ENCODE data around the gene NOP53.

The NOP53 gene

GRCh38 chr19:47701717-47702552 is 43.4 kb upstream of the NOP53 start:
- DNase-seq = no peak
- Histone ChIP-seq H3K4ac (ENCODE audit: low read depth in 1 of 2, low read length in 2 of 2) (no peak overlapping the region), H3K4me3 (ENCODE audit: insufficient read depth in 1 of 2, low read depth in 1 of 2, low read length in 2 of 2) (no peak overlapping the region), H2AK5ac (ENCODE audit: low read length, severe bottlenecking) (no peak overlapping the region), H3K79me1 (replicated peaks; ENCODE audit: low read length, poor library complexity, severe bottlenecking) (peaks cover 13% of the 10 kb centered on the region), H4K91ac (ENCODE audit: low read length) (peak overlapping the region; percentile 9), H3K4me1 (ENCODE audit: control insufficient read depth, insufficient read depth, low read depth, low read length) (peaks cover 3% of the 10 kb centered on the region), H2BK15ac (ENCODE audit: low read depth, poor library complexity, severe bottlenecking) (no peak overlapping the region), H2BK12ac (ENCODE audit: low read length in 2 of 2) (no peak overlapping the region), H2BK5ac (ENCODE audit: low read depth, low read length, poor library complexity, severe bottlenecking) (no peak overlapping the region), H3K9me3 (ENCODE audit: control insufficient read depth, low read length) (no peaks in the 10 kb centered on the region), H3K23ac (ENCODE audit: low read length in 2 of 2) (no peak overlapping the region), H3K4me2 (ENCODE audit: low read length, poor library complexity, severe bottlenecking) (no peak overlapping the region), H3K14ac (ENCODE audit: low read length in 2 of 2) (no peak overlapping the region), H2BK120ac (ENCODE audit: low read depth, low read length) (no peak overlapping the region), H3K27ac (ENCODE audit: low read length, poor library complexity, severe bottlenecking) (no peak overlapping the region), H2AFZ (ENCODE audit: low read depth, low read length) (no peak overlapping the region), H3K9ac (ENCODE audit: low read length) (no peak overlapping the region), H3K36me3 (ENCODE audit: control insufficient read depth in 1 of 2, insufficient read depth in 2 of 2, low read depth in 1 of 2, low read length in 2 of 2) (peaks cover 43 to 54% of the 10 kb centered on the region in 2 experiments), H4K8ac (ENCODE audit: low read length) (no peak overlapping the region), H3K27me3 (ENCODE audit: control insufficient read depth in 1 of 2, insufficient read depth in 1 of 2, low read length in 2 of 2) (no peaks in the 10 kb centered on the region), H3K18ac (ENCODE audit: low read depth in 1 of 2, low read length in 2 of 2) (no peak overlapping the region)
- WGBS = 97% methylated on average over 86 of the region's 91 CpGs

GRCh38 chr19:47702671-47703070 is 42.7 kb upstream of the NOP53 start:
- peaks cover 13% of the 10 kb centered on the region for H3K79me1 ChIP-seq (replicated peaks; ENCODE audit: low read length, poor library complexity, severe bottlenecking)

GRCh38 chr19:47703301-47703700 is 42.0 kb upstream of the NOP53 start:
- Histone ChIP-seq H3K4me2 (ENCODE audit: low read length, poor library complexity, severe bottlenecking) (no peak overlapping the region), H3K14ac (ENCODE audit: low read length in 2 of 2) (no peak overlapping the region), H3K4ac (ENCODE audit: low read depth in 1 of 2, low read length in 2 of 2) (no peak overlapping the region), H2AFZ (ENCODE audit: low read depth, low read length) (no peak overlapping the region), H3K27me3 (ENCODE audit: control insufficient read depth in 1 of 2, insufficient read depth in 1 of 2, low read length in 2 of 2) (no peaks in the 10 kb centered on the region), H2BK12ac (ENCODE audit: low read length in 2 of 2) (peak overlapping the region in 1 of 2 experiments; percentile 25), H3K79me1 (replicated peaks; ENCODE audit: low read length, poor library complexity, severe bottlenecking) (peaks cover 13% of the 10 kb centered on the region), H3K4me3 (ENCODE audit: insufficient read depth in 1 of 2, low read depth in 1 of 2, low read length in 2 of 2) (no peak overlapping the region), H4K8ac (ENCODE audit: low read length) (no peak overlapping the region), H2BK15ac (ENCODE audit: low read depth, poor library complexity, severe bottlenecking) (no peak overlapping the region), H2AK5ac (ENCODE audit: low read length, severe bottlenecking) (no peak overlapping the region), H3K4me1 (ENCODE audit: control insufficient read depth, insufficient read depth, low read depth, low read length) (no peaks in the 10 kb centered on the region), H2BK120ac (ENCODE audit: low read depth, low read length) (no peak overlapping the region), H3K9me3 (ENCODE audit: control insufficient read depth, low read length) (no peaks in the 10 kb centered on the region), H3K18ac (ENCODE audit: low read depth in 1 of 2, low read length in 2 of 2) (no peak overlapping the region), H3K23ac (ENCODE audit: low read length in 2 of 2) (no peak overlapping the region), H3K27ac (ENCODE audit: low read length, poor library complexity, severe bottlenecking) (no peak overlapping the region), H4K91ac (ENCODE audit: low read length) (no peak overlapping the region), H3K9ac (ENCODE audit: low read length) (no peak overlapping the region), H2BK5ac (ENCODE audit: low read depth, low read length, poor library complexity, severe bottlenecking) (no peak overlapping the region), H3K36me3 (ENCODE audit: control insufficient read depth in 1 of 2, insufficient read depth in 2 of 2, low read depth in 1 of 2, low read length in 2 of 2) (peaks cover 42 to 47% of the 10 kb centered on the region in 2 experiments)
- 98% methylated on average over 5 of the region's 5 CpGs for WGBS
- DNase-seq = no peak

More at GRCh38 chr19:47702671-47703070, 42.7 kb upstream of the NOP53 start:
- Histone ChIP-seq H3K4me1 (ENCODE audit: control insufficient read depth, insufficient read depth, low read depth, low read length) (peaks cover 3% of the 10 kb centered on the region), H3K14ac (ENCODE audit: low read length in 2 of 2) (no peak overlapping the region), H2AK5ac (ENCODE audit: low read length, severe bottlenecking) (no peak overlapping the region), H3K9ac (ENCODE audit: low read length) (no peak overlapping the region), H3K9me3 (ENCODE audit: control insufficient read depth, low read length) (no peaks in the 10 kb centered on the region), H3K4me3 (ENCODE audit: insufficient read depth in 1 of 2, low read depth in 1 of 2, low read length in 2 of 2) (no peak overlapping the region), H3K36me3 (ENCODE audit: control insufficient read depth in 1 of 2, insufficient read depth in 2 of 2, low read depth in 1 of 2, low read length in 2 of 2) (peaks cover 43 to 52% of the 10 kb centered on the region in 2 experiments), H3K23ac (ENCODE audit: low read length in 2 of 2) (no peak overlapping the region), H3K4ac (ENCODE audit: low read depth in 1 of 2, low read length in 2 of 2) (no peak overlapping the region), H2AFZ (ENCODE audit: low read depth, low read length) (no peak overlapping the region), H3K27ac (ENCODE audit: low read length, poor library complexity, severe bottlenecking) (no peak overlapping the region), H2BK5ac (ENCODE audit: low read depth, low read length, poor library complexity, severe bottlenecking) (no peak overlapping the region), H2BK15ac (ENCODE audit: low read depth, poor library complexity, severe bottlenecking) (no peak overlapping the region), H4K8ac (ENCODE audit: low read length) (no peak overlapping the region), H2BK12ac (ENCODE audit: low read length in 2 of 2) (no peak overlapping the region), H3K18ac (ENCODE audit: low read depth in 1 of 2, low read length in 2 of 2) (no peak overlapping the region), H3K4me2 (ENCODE audit: low read length, poor library complexity, severe bottlenecking) (no peak overlapping the region), H3K27me3 (ENCODE audit: control insufficient read depth in 1 of 2, insufficient read depth in 1 of 2, low read length in 2 of 2) (no peaks in the 10 kb centered on the region), H4K91ac (ENCODE audit: low read length) (no peak overlapping the region), H2BK120ac (ENCODE audit: low read depth, low read length) (no peak overlapping the region)
- DNase-seq = no peak
- 96% methylated on average over 9 of the region's 18 CpGs for WGBS

GRCh38 chr19:47704024-47704423 is 41.3 kb upstream of the NOP53 start:
- no peak overlapping the region for H3K18ac ChIP-seq (ENCODE audit: low read depth in 1 of 2, low read length in 2 of 2)
- H3K27me3 ChIP-seq (ENCODE audit: control insufficient read depth in 1 of 2, insufficient read depth in 1 of 2, low read length in 2 of 2) = no peaks in the 10 kb centered on the region
- no peak overlapping the region for H2AK5ac ChIP-seq (ENCODE audit: low read length, severe bottlenecking)
- H3K27ac ChIP-seq (ENCODE audit: low read length, poor library complexity, severe bottlenecking) = no peak overlapping the region
- H4K8ac ChIP-seq (ENCODE audit: low read length) = no peak overlapping the region
- H2AFZ ChIP-seq (ENCODE audit: low read depth, low read length) = no peak overlapping the region
- H4K91ac ChIP-seq (ENCODE audit: low read length) = no peak overlapping the region
- peaks cover 36 to 40% of the 10 kb centered on the region in 2 experiments for H3K36me3 ChIP-seq (ENCODE audit: control insufficient read depth in 1 of 2, insufficient read depth in 2 of 2, low read depth in 1 of 2, low read length in 2 of 2)
- no peak overlapping the region for H2BK12ac ChIP-seq (ENCODE audit: low read length in 2 of 2)
- DNase-seq = peak; percentile 93
- 48% methylated on average over 11 of the region's 11 CpGs for WGBS
- peaks cover 9% of the 10 kb centered on the region for H3K79me1 ChIP-seq (replicated peaks; ENCODE audit: low read length, poor library complexity, severe bottlenecking)
- no peak overlapping the region for H3K4ac ChIP-seq (ENCODE audit: low read depth in 1 of 2, low read length in 2 of 2)
- no peak overlapping the region for H3K9ac ChIP-seq (ENCODE audit: low read length)
- H3K4me2 ChIP-seq (ENCODE audit: low read length, poor library complexity, severe bottlenecking) = no peak overlapping the region
- no peaks in the 10 kb centered on the region for H3K9me3 ChIP-seq (ENCODE audit: control insufficient read depth, low read length)
- H3K23ac ChIP-seq (ENCODE audit: low read length in 2 of 2) = no peak overlapping the region
- no peak overlapping the region for H2BK15ac ChIP-seq (ENCODE audit: low read depth, poor library complexity, severe bottlenecking)
- no peak overlapping the region for H3K4me3 ChIP-seq (ENCODE audit: insufficient read depth in 1 of 2, low read depth in 1 of 2, low read length in 2 of 2)
- no peak overlapping the region for H2BK5ac ChIP-seq (ENCODE audit: low read depth, low read length, poor library complexity, severe bottlenecking)
- no peak overlapping the region for H3K14ac ChIP-seq (ENCODE audit: low read length in 2 of 2)
- H3K4me1 ChIP-seq (ENCODE audit: control insufficient read depth, insufficient read depth, low read depth, low read length) = no peaks in the 10 kb centered on the region
- no peak overlapping the region for H2BK120ac ChIP-seq (ENCODE audit: low read depth, low read length)
